HEK293 (cell line): ENCODE data around the gene DUT.

Experiments used
- CTCF ChIA-PET: fragments of 350-600 bp; formaldehyde crosslinking; extraction: SDS; loops from one replicate; lab custom pipeline; 2021; ENCODE audit warnings: antibody characterized with exemption; lab: Yijun Ruan, JAX
- POLR2A ChIA-PET: fragments of 300-600 bp; formaldehyde crosslinking; extraction: SDS; loops from one replicate; lab custom pipeline; 2020; ENCODE audit warnings: antibody characterized with exemption, inconsistent platforms; lab: Yijun Ruan, JAX
- H3K27ac ChIP-seq: fragments of 200-500 bp; sonication (Bioruptor generic); 2 replicates; pipeline ENCODE4 v1.5.1; 2014; ENCODE audit warnings: low read depth, low read length, control low read depth, inconsistent platforms; ENCODE audit errors: extremely low read depth
- H3K36me3 ChIP-seq, 2 experiments: fragments of 200-500 bp in 1 of 2; sonication (Bioruptor generic) in 1 of 2; 1 replicate in 1 of 2; 2 replicates in 1 of 2; pipeline ENCODE4 v1.5.1; 2014 to 2017; ENCODE audit warnings: inconsistent platforms in 2 of 2, low read length in 2 of 2; ENCODE audit not compliant: control insufficient read depth in 2 of 2, insufficient read depth in 1 of 2
- H3K4me1 ChIP-seq: fragments of 200-500 bp; sonication (Bioruptor generic); 2 replicates; pipeline ENCODE4 v1.5.1; 2014; ENCODE audit warnings: mild to moderate bottlenecking, low read length, inconsistent platforms; ENCODE audit not compliant: control insufficient read depth, insufficient read depth
- H3K4me3 ChIP-seq: 2 replicates; pipeline ENCODE4 v1.5.1; 2011; ENCODE audit warnings: low read depth, mild to moderate bottlenecking, control low read depth, low read length, moderate library complexity
- H3K9me3 ChIP-seq: fragments of 200-500 bp; sonication (Bioruptor generic); 2 replicates; pipeline ENCODE4 v1.5.1; 2014; ENCODE audit warnings: low read depth, low read length, inconsistent platforms; ENCODE audit not compliant: control insufficient read depth, insufficient read depth
- BCL11A ChIP-seq: fragments of 450-650 bp; formaldehyde crosslinking; IDR thresholded peaks from 2 replicates; pipeline ENCODE4 v1.5.1; 2016; ENCODE audit warnings: low read depth, missing biosample characterization, missing genetic modification characterization
- GLI2 ChIP-seq: fragments of 450-650 bp; formaldehyde crosslinking; IDR thresholded peaks from 2 replicates; pipeline ENCODE4; 2017; ENCODE audit warnings: missing biosample characterization, missing genetic modification characterization, low read depth, borderline replicate concordance
- GLIS2 ChIP-seq: fragments of 450-650 bp; formaldehyde crosslinking; IDR thresholded peaks from 2 replicates; pipeline ENCODE4 v1.5.1; 2016; ENCODE audit warnings: missing biosample characterization, missing genetic modification characterization
- MZF1 ChIP-seq: fragments of 450-650 bp; formaldehyde crosslinking; IDR thresholded peaks from 2 replicates; pipeline ENCODE4 v1.5.1; 2017; ENCODE audit warnings: missing biosample characterization, missing genetic modification characterization, borderline replicate concordance
- SP7 ChIP-seq: fragments of 450-650 bp; formaldehyde crosslinking; IDR thresholded peaks from 2 replicates; pipeline ENCODE4 v1.5.1; 2016; ENCODE audit warnings: missing biosample characterization, missing genetic modification characterization
- ZFHX2 ChIP-seq: fragments of 450-650 bp; formaldehyde crosslinking; conservative IDR thresholded peaks from 2 replicates; pipeline ENCODE4 v1.5.1; 2016; ENCODE audit warnings: missing biosample characterization, missing genetic modification characterization
- ZNF121 ChIP-seq: fragments of 450-650 bp; formaldehyde crosslinking; IDR thresholded peaks from 2 replicates; pipeline ENCODE4 v1.5.1; 2016; ENCODE audit warnings: missing biosample characterization, missing genetic modification characterization
- ZNF146 ChIP-seq: fragments of 450-650 bp; formaldehyde crosslinking; IDR thresholded peaks from 2 replicates; pipeline ENCODE4 v1.5.1; 2016; ENCODE audit warnings: missing biosample characterization, missing genetic modification characterization
- ZNF202 ChIP-seq: fragments of 450-650 bp; formaldehyde crosslinking; IDR thresholded peaks from 2 replicates; pipeline ENCODE4 v1.5.1; 2016; ENCODE audit warnings: missing biosample characterization, missing genetic modification characterization, borderline replicate concordance
- ZNF211 ChIP-seq: fragments of 450-650 bp; formaldehyde crosslinking; IDR thresholded peaks from 2 replicates; pipeline ENCODE4 v1.5.1; 2016; ENCODE audit warnings: low read depth, missing biosample characterization, missing genetic modification characterization
- ZNF221 ChIP-seq: fragments of 450-650 bp; formaldehyde crosslinking; IDR thresholded peaks from 2 replicates; pipeline ENCODE4 v1.5.1; 2017; ENCODE audit warnings: missing biosample characterization, missing genetic modification characterization, borderline replicate concordance
- ZNF311 ChIP-seq: fragments of 450-650 bp; formaldehyde crosslinking; IDR thresholded peaks from 2 replicates; pipeline ENCODE4 v1.5.1; 2017; ENCODE audit warnings: missing biosample characterization, missing genetic modification characterization, borderline replicate concordance
- ZNF366 ChIP-seq: fragments of 450-650 bp; formaldehyde crosslinking; conservative IDR thresholded peaks from 2 replicates; pipeline ENCODE4 v1.5.1; 2016; ENCODE audit warnings: missing biosample characterization, missing genetic modification characterization
- ZNF391 ChIP-seq: fragments of 450-650 bp; formaldehyde crosslinking; IDR thresholded peaks from 2 replicates; pipeline ENCODE4 v1.5.1; 2016; ENCODE audit warnings: low read depth, missing biosample characterization, missing genetic modification characterization, borderline replicate concordance
- ZNF416 ChIP-seq: fragments of 450-650 bp; formaldehyde crosslinking; IDR thresholded peaks from 2 replicates; pipeline ENCODE4 v1.5.1; 2016; ENCODE audit warnings: missing biosample characterization, missing genetic modification characterization
- ZNF558 ChIP-seq: fragments of 450-650 bp; formaldehyde crosslinking; IDR thresholded peaks from 2 replicates; pipeline ENCODE4 v1.5.1; 2016; ENCODE audit warnings: missing biosample characterization, missing genetic modification characterization
- ZNF677 ChIP-seq: fragments of 450-650 bp; IDR thresholded peaks from 2 replicates; pipeline ENCODE4 v1.5.0; 2018; ENCODE audit warnings: missing biosample characterization, mild to moderate bottlenecking, missing genetic modification characterization, moderate library complexity
- ZNF701 ChIP-seq: fragments of 450-650 bp; formaldehyde crosslinking; IDR thresholded peaks from 2 replicates; pipeline ENCODE4 v1.5.1; 2016; ENCODE audit warnings: missing biosample characterization, missing genetic modification characterization
- ZNF707 ChIP-seq: fragments of 450-650 bp; formaldehyde crosslinking; IDR thresholded peaks from 2 replicates; pipeline ENCODE4 v1.5.1; 2016; ENCODE audit warnings: missing biosample characterization, missing genetic modification characterization
- ZNF777 ChIP-seq: fragments of 450-650 bp; formaldehyde crosslinking; IDR thresholded peaks from 2 replicates; pipeline ENCODE4 v1.5.1; 2017; ENCODE audit warnings: missing biosample characterization, missing genetic modification characterization, borderline replicate concordance
- TF ChIP-seq, protein P1 (sequence below): fragments of 450-650 bp; formaldehyde crosslinking; IDR thresholded peaks from 2 replicates; pipeline ENCODE4 v1.5.0; 2017; ENCODE audit warnings: missing biosample characterization, missing genetic modification characterization, borderline replicate concordance
- TF ChIP-seq, protein P2 (sequence below): fragments of 450-650 bp; formaldehyde crosslinking; IDR thresholded peaks from 2 replicates; pipeline ENCODE4 v1.5.1; 2016; ENCODE audit warnings: missing biosample characterization, missing genetic modification characterization, borderline replicate concordance
- TF ChIP-seq, protein P3 (sequence below): fragments of 450-650 bp; formaldehyde crosslinking; IDR thresholded peaks from 2 replicates; pipeline ENCODE4 v1.5.1; 2017; ENCODE audit warnings: missing biosample characterization, missing genetic modification characterization

The DUT gene

DNA sequence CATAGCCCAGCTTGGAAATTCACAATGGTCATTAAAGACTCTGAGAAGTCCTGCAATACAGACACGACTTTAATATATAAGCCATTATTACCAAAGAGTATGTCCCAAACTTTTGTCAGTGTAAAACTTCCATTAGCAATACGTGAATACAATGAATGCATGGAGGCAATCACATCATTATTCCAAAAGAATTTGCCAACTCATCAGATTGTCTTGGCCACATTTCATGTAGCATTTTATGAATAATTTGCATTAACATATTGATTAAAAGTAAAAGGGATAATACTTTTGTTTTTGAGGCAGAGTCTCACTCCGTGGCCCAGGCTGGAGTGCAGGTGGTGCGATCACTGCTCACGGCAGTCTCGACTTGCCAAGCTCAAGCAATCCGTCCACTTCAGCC is 7.9 kb upstream of the DUT start:
- no peaks in the 10 kb centered on the region for H3K9me3 ChIP-seq
- TF ChIP-seq ZNF146 (tag by site-specific recombination): no peak
- TF ChIP-seq ZNF677: no peak
- TF ChIP-seq, protein P1, sequence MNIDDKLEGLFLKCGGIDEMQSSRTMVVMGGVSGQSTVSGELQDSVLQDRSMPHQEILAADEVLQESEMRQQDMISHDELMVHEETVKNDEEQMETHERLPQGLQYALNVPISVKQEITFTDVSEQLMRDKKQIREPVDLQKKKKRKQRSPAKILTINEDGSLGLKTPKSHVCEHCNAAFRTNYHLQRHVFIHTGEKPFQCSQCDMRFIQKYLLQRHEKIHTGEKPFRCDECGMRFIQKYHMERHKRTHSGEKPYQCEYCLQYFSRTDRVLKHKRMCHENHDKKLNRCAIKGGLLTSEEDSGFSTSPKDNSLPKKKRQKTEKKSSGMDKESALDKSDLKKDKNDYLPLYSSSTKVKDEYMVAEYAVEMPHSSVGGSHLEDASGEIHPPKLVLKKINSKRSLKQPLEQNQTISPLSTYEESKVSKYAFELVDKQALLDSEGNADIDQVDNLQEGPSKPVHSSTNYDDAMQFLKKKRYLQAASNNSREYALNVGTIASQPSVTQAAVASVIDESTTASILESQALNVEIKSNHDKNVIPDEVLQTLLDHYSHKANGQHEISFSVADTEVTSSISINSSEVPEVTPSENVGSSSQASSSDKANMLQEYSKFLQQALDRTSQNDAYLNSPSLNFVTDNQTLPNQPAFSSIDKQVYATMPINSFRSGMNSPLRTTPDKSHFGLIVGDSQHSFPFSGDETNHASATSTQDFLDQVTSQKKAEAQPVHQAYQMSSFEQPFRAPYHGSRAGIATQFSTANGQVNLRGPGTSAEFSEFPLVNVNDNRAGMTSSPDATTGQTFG: no peak
- TF ChIP-seq ZNF211: no peak
- TF ChIP-seq ZNF701 (tag by site-specific recombination): no peak
- no peak for TF ChIP-seq ZNF707 (tag by site-specific recombination)
- no peak for TF ChIP-seq ZFHX2 (tag by site-specific recombination)
- no peak for TF ChIP-seq GLI2
- no peak for TF ChIP-seq ZNF202 (tag by site-specific recombination)
- no peak for TF ChIP-seq ZNF777 (tag by site-specific recombination)
- no peak for TF ChIP-seq MZF1
- no peak overlapping the region for H3K27ac ChIP-seq
- CTCF ChIA-PET: interaction anchor here (0.8 kb wide), 1 partner anchor 37 kb away, joined by 4 read pairs; no protein-coding TSS in a partner anchor
- no peaks in the 10 kb centered on the region for H3K36me3 ChIP-seq
- H3K4me3 ChIP-seq: no peak overlapping the region
- H3K4me1 ChIP-seq: no peaks in the 10 kb centered on the region
- POLR2A ChIA-PET: no interaction called here

DNA sequence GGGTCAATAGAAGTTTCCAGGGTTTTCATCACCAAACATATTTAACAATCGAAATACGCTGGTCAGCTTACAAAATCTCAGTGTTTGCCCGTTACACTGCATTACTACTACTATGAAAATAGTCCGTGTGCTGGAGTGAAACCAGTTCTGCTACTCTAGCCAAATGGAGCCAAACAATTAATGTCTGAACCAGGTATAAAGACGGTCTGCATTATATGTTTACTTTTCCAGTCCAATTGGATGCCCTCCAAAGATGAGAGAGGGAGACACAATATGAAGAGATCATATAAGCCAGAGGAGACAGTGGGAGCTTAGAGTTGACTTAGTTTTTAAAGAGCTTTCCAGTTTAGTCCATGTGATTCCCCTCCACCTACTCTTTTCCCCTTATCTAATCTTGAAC is 6.3 kb upstream of the DUT start:
- Histone ChIP-seq H3K36me3 (no peaks in the 10 kb centered on the region), H3K4me1 (peaks cover 2% of the 10 kb centered on the region; the same call in 1 of the 2 replicates), H3K9me3 (no peaks in the 10 kb centered on the region), H3K27ac (no peak overlapping the region), H3K4me3 (no peak overlapping the region)
- CTCF ChIA-PET: interaction anchor here (0.7 kb wide), 1 partner anchor 39 kb away, joined by 3 read pairs; no protein-coding TSS in a partner anchor
- POLR2A ChIA-PET: no interaction called here
- TF ChIP-seq, protein P2, sequence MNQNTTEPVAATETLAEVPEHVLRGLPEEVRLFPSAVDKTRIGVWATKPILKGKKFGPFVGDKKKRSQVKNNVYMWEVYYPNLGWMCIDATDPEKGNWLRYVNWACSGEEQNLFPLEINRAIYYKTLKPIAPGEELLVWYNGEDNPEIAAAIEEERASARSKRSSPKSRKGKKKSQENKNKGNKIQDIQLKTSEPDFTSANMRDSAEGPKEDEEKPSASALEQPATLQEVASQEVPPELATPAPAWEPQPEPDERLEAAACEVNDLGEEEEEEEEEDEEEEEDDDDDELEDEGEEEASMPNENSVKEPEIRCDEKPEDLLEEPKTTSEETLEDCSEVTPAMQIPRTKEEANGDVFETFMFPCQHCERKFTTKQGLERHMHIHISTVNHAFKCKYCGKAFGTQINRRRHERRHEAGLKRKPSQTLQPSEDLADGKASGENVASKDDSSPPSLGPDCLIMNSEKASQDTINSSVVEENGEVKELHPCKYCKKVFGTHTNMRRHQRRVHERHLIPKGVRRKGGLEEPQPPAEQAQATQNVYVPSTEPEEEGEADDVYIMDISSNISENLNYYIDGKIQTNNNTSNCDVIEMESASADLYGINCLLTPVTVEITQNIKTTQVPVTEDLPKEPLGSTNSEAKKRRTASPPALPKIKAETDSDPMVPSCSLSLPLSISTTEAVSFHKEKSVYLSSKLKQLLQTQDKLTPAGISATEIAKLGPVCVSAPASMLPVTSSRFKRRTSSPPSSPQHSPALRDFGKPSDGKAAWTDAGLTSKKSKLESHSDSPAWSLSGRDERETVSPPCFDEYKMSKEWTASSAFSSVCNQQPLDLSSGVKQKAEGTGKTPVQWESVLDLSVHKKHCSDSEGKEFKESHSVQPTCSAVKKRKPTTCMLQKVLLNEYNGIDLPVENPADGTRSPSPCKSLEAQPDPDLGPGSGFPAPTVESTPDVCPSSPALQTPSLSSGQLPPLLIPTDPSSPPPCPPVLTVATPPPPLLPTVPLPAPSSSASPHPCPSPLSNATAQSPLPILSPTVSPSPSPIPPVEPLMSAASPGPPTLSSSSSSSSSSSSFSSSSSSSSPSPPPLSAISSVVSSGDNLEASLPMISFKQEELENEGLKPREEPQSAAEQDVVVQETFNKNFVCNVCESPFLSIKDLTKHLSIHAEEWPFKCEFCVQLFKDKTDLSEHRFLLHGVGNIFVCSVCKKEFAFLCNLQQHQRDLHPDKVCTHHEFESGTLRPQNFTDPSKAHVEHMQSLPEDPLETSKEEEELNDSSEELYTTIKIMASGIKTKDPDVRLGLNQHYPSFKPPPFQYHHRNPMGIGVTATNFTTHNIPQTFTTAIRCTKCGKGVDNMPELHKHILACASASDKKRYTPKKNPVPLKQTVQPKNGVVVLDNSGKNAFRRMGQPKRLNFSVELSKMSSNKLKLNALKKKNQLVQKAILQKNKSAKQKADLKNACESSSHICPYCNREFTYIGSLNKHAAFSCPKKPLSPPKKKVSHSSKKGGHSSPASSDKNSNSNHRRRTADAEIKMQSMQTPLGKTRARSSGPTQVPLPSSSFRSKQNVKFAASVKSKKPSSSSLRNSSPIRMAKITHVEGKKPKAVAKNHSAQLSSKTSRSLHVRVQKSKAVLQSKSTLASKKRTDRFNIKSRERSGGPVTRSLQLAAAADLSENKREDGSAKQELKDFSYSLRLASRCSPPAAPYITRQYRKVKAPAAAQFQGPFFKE (tag by site-specific recombination): no peak
- TF ChIP-seq BCL11A (tag by site-specific recombination): no peak
- TF ChIP-seq ZNF366: no peak
- TF ChIP-seq ZNF416 (tag by site-specific recombination): no peak
- TF ChIP-seq ZNF121 (tag by site-specific recombination): no peak
- no peak for TF ChIP-seq ZNF221 (tag by site-specific recombination)
- TF ChIP-seq ZNF391 (tag by site-specific recombination): no peak
- TF ChIP-seq GLI2: no peak
- no peak for TF ChIP-seq ZNF701 (tag by site-specific recombination)
- TF ChIP-seq, protein P3, sequence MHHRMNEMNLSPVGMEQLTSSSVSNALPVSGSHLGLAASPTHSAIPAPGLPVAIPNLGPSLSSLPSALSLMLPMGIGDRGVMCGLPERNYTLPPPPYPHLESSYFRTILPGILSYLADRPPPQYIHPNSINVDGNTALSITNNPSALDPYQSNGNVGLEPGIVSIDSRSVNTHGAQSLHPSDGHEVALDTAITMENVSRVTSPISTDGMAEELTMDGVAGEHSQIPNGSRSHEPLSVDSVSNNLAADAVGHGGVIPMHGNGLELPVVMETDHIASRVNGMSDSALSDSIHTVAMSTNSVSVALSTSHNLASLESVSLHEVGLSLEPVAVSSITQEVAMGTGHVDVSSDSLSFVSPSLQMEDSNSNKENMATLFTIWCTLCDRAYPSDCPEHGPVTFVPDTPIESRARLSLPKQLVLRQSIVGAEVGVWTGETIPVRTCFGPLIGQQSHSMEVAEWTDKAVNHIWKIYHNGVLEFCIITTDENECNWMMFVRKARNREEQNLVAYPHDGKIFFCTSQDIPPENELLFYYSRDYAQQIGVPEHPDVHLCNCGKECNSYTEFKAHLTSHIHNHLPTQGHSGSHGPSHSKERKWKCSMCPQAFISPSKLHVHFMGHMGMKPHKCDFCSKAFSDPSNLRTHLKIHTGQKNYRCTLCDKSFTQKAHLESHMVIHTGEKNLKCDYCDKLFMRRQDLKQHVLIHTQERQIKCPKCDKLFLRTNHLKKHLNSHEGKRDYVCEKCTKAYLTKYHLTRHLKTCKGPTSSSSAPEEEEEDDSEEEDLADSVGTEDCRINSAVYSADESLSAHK (tag by site-specific recombination): no peak
- TF ChIP-seq ZNF311: no peak
- no peak for TF ChIP-seq GLIS2
- TF ChIP-seq ZNF558 (tag by site-specific recombination): no peak
- TF ChIP-seq SP7: no peak
